GM19099 (cell line): ENCODE results near the gene KRTAP10-5.

Experiments
- POLR2A ChIP-seq: IDR thresholded peaks from 3 replicates; pipeline ENCODE4 v1.6.1; 2011; ENCODE audit warnings: low read depth; ENCODE audit not compliant: insufficient read length; ENCODE audit errors: extremely low read depth

Gene KRTAP10-5

GRCh38 chr21:44596068-44596725, 15.8 kb upstream of the KRTAP10-5 start:
- no peak for TF ChIP-seq POLR2A

DNA sequence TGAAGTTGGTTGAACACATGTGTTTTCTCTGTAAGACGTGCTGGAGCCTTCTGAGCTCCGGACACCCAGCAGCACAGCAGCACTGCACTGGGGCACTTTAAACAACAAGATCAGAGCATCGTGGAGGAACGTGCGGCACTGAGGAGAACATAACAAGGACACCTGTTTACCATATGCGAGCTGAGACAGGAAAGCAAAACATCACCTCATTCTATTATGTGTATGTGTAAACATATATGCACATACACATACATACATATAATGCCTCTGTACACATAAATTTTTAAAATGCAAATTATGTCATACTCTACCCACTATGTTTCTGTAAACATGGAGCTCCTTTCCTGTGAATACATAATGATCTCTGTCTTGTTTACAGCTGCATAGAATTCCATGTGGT, 15.1 kb upstream of the KRTAP10-5 start:
- TF ChIP-seq POLR2A, result no peak

GRCh38 chr21:44594406-44594916, 14.1 kb upstream of the KRTAP10-5 start:
- no peak for TF ChIP-seq POLR2A

GRCh38 chr21:44593598-44594405, 13.4 kb upstream of the KRTAP10-5 start:
- no peak for TF ChIP-seq POLR2A

- TF ChIP-seq POLR2A, result no peak
Observed at GRCh38 chr21:44592446-44593311, 12.3 kb upstream of the KRTAP10-5 start, which contains the start of gene KRTAP10-6. KRTAP10-6 (minus strand) TSS chr21:44592505; CDS start chr21:44592484, 21 bp downstream.

DNA sequence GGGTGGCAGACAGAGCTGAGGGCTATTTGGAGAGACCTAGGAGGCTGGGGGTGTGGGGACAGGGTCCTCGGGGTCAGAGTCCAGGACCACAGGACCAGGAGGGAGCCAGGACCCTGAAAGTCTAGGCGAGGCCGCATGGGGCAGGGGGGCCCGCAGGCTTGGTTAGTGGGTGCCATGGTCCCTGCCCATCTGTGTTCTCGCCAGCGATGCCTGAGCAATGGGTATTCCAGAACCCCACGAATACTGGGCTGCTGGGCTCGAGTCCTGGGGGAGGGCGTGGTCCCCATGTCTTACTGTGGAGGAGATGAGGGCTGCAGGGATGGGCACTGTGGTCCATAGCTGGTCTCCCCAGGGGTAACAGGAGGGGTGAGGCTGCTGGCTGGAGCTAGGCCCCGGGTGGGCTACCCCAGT, 9.9 kb upstream of the KRTAP10-5 start:
- no peak for TF ChIP-seq POLR2A

DNA sequence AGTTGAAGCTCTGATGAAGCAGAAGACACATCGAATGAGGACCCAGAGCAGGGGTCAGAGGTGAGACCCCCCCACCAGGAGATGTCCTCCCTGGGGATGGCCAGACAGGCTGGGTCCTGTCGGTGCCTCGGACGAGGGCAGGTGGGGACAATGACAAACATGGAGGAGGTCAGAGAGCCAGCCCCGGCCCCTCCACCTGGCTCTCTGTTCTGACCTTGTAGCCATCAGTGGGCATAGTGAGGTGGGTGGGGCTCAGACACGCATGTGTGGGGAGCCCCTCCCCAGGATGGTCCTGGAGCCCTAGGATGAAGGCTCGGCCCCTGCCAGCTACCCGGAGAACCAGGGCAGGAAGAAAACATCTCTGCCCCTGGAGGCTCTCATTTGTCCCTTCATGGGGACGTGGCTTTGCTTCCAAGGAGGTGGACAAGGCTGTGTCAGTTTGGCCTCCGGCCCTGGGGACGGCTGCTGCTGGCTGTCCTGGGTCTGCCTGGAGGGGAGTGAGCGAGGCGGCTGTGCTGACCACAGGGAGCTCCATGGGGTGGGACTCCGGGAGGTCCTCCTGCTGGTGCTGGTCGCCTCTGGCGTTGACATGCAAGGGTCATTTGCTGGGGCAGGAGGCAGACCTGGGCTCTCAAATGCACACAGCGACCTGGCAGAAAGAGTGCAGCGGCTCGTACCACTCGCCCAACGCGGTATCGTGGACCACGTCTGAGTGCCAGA, 9.3 kb upstream of the KRTAP10-5 start:
- no peak for TF ChIP-seq POLR2A

- TF ChIP-seq POLR2A, result no peak
Observed at GRCh38 chr21:44589094-44589493, 8.7 kb upstream of the KRTAP10-5 start.

GRCh38 chr21:44585892-44586291, 5.5 kb upstream of the KRTAP10-5 start:
- TF ChIP-seq POLR2A, result no peak

- TF ChIP-seq POLR2A, result no peak
Observed at GRCh38 chr21:44583800-44584147, 3.4 kb upstream of the KRTAP10-5 start.

- TF ChIP-seq POLR2A, result no peak
Observed at GRCh38 chr21:44583089-44583799, 2.8 kb upstream of the KRTAP10-5 start.

GRCh38 chr21:44582055-44582454, 1.7 kb upstream of the KRTAP10-5 start:
- TF ChIP-seq POLR2A, result no peak

DNA sequence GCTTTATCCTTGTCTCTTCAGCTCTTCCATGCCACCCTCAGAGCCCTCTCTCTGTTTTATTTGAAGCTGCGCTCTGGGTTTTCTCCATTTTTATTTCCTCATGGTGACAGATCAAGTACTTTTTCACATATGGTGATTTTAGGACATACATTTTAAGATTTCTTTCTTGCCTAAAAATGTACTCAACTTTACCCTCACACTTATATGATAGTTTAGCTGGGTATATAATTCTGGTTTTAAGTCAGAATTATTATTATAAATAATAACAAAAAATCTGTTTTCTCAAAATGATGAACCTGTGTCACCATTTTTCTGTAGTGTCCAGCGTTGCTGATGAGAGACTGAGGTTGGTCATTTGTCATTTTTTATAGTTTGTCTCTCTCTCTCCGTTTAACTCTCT, 754 bp upstream of the KRTAP10-5 start:
- TF ChIP-seq POLR2A, result no peak

DNA sequence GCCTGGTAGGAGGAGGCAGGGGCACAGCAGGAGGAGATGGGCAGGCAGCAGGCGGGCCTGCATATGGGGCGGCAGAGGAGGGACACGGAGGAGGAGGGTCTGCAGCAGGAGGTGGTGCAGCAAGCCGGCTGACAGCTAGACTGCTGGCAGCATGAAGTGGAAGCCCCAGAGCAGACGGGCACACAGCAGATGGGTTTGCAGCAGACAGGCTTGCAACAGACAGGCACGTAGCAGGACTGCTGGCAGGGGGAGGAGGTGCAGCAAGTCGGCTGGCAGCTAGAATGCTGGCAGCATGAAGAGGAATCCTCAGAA, 615 bp downstream of the KRTAP10-5 start:
- no peak for TF ChIP-seq POLR2A
